ENCODE results near the gene JCAD. TPM values are rescaled to one million over a fixed set of nuclear protein-coding genes. Genes with fewer than 3 reads are reported as not detected.
A peak's percentile ranks its signal among the peaks of the same experiment; 100 is the strongest.

JCAD gene
- polyA plus RNA-seq, 2 of the 4 experiments (the other 2 are of a cell fraction): 4.4 to 6.4 TPM

GRCh38 chr10:30094601-30095000 is 35.2 kb upstream of the JCAD start:
- Histone ChIP-seq H3K27ac (no peak overlapping the region), H3K4me1 (peaks cover 11% of the 10 kb centered on the region), H3K4me3 (no peak overlapping the region), H3K9me3 (no peaks in the 10 kb centered on the region), H3K4me2 (no peak overlapping the region)
- ATAC-seq: no peak
- TF ChIP-seq EP300 (IDR thresholded peaks at IDR 0.05) (no peak), EHF (CRISPR knock-in tag; IDR thresholded peaks at IDR 0.05) (no peak), HES2 (IDR thresholded peaks at IDR 0.05) (no peak), EHMT2 (IDR thresholded peaks at IDR 0.05; ENCODE audit: low read depth) (no peak), NR3C1 (IDR thresholded peaks at IDR 0.05) (no peak), CHD4 (IDR thresholded peaks at IDR 0.05; ENCODE audit: borderline replicate concordance) (no peak), RNF2 (IDR thresholded peaks at IDR 0.05; ENCODE audit: borderline replicate concordance, low read depth) (no peak), HEYL (CRISPR knock-in tag; IDR thresholded peaks at IDR 0.05) (no peak), RFX5 (IDR thresholded peaks at IDR 0.05) (no peak), BCL3 (IDR thresholded peaks at IDR 0.05) (no peak), HOXB5 (CRISPR knock-in tag; IDR thresholded peaks at IDR 0.05) (no peak)
- no peak for DNase-seq (ENCODE audit: low read depth in 1 of 2, low spot score in 1 of 2)
- ChIA-PET POLR2A (no interaction called here), CTCF (interaction anchor here (2.9 kb wide), 1 partner anchor 11 kb away, joined by 9 read pairs; no protein-coding TSS in a partner anchor)
- WGBS (ENCODE audit: missing lambda C conversion rate): 71% methylated on average over 5 of the region's 5 CpGs
- FAIRE-seq: no peak

- no peaks in the 10 kb centered on the region for H3K4me1 ChIP-seq
- ChIA-PET CTCF (interaction anchor here (0.8 to 2.9 kb wide), 4 partner anchors 10 to 92 kb away, joined by 3 to 9 read pairs (median 3); no protein-coding TSS in a partner anchor), POLR2A (no interaction called here)
- DNase-seq (ENCODE audit: low read depth in 1 of 2, low spot score in 1 of 2) (no peak), ATAC-seq (peak in 1 of 2 experiments; percentile 51; a peak in 2 of 6 replicates), FAIRE-seq (no peak)
- no peak overlapping the region for H3K27ac ChIP-seq
- no peaks in the 10 kb centered on the region for H3K9me3 ChIP-seq
- H3K4me2 ChIP-seq: no peak overlapping the region
- 60% methylated on average over 9 of the region's 9 CpGs for WGBS (ENCODE audit: missing lambda C conversion rate)
- no peak overlapping the region for H3K4me3 ChIP-seq
- TF ChIP-seq FOSL2 (IDR thresholded peaks at IDR 0.05) (no peak), FOSL2 (CRISPR knock-in tag; IDR thresholded peaks at IDR 0.05) (no peak), ZFP36 (IDR thresholded peaks at IDR 0.05; ENCODE audit: borderline replicate concordance, partially characterized antibody) (no peak), HOXB5 (CRISPR knock-in tag; IDR thresholded peaks at IDR 0.05) (no peak), MYC (IDR thresholded peaks at IDR 0.05; ENCODE audit: borderline replicate concordance, low read length) (no peak), HOXB13 (CRISPR knock-in tag; IDR thresholded peaks at IDR 0.05; ENCODE audit: low read depth) (no peak), PHF8 (IDR thresholded peaks at IDR 0.05; ENCODE audit: borderline replicate concordance, low read depth) (no peak), HES2 (IDR thresholded peaks at IDR 0.05) (no peak), ATOH8 (CRISPR knock-in tag; IDR thresholded peaks at IDR 0.05; ENCODE audit: low read depth) (no peak), CBX2 (IDR thresholded peaks at IDR 0.05; ENCODE audit: borderline replicate concordance, low read depth) (no peak), CHD2 (IDR thresholded peaks at IDR 0.05; ENCODE audit: low read length, partially characterized antibody) (no peak), PBX3 (IDR thresholded peaks at IDR 0.05) (no peak), RARB (CRISPR knock-in tag; IDR thresholded peaks at IDR 0.05) (no peak), RNF2 (IDR thresholded peaks at IDR 0.05; ENCODE audit: borderline replicate concordance, low read depth) (no peak), HDAC2 (IDR thresholded peaks at IDR 0.05) (no peak)
These were observed 34.0 kb upstream of the JCAD start for GRCh38 chr10:30093303-30093950.

Data from A549 (cell line).